ENCODE results near the gene AKAP3. TPM values are rescaled to one million over a fixed set of nuclear protein-coding genes. Genes with fewer than 3 reads are reported as not detected.

The AKAP3 gene
- total RNA-seq, 1 donor: 0.81 TPM

DNA sequence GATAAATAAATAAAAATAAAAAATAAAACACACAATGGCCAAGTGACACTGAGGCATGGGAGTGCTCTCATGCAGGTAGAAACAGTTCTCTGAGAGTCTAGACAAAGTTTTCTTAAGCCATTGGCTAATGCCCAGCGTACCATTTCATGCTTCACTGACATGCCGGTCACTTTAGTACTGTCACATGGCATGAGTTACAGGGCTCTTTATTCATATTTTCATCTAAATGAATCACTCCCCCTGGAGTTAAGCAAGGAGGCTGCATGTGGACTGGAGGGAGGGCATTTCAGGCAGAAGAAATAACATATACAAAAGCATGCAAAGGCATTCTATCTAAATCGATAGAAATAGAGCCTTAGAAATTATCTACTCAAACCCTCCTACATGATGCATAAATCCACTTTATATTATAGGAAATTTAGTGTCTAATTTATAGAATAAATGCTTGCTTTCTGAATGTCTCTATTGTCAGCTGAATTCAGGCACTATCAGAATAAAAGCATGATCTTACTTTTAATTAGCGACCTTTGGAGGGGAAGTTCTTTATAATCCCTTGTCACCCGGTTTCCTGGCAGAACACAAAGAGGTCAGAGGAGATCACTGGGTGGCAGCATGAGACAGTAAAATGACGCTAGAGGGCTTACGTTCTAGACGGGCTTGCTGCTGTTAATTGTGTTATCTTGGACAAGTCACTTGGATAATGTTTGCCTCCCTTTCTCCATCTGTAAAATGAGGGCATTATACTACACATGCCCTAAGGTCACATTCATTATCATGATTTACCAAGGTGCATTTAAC lies 69.3 kb downstream of the AKAP3 start:
- DNase-seq (ENCODE audit: low read depth): peak; percentile 23
- no peak overlapping the region for H3K4me3 ChIP-seq (ENCODE audit: low read depth, low read length)

DNA sequence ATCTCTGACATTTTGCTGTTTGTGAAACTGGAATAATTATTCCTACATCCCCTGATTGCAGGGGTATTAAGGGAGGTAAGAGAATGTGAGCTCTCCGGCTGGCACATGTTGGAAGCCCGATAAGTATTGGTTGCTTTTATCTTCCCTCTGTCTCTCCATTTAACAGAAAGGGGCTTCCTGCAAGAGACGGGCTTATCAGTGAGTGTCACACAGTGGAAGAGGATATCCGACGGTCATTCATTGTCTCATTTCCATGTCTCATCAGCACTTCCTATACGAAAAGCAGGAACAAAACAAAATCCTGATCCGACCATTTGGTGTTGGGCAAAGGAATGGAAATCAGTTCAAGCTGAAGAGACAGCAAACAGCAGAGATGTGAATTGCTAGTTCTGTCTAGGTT lies 76.2 kb downstream of the AKAP3 start:
- TF ChIP-seq, protein P1, sequence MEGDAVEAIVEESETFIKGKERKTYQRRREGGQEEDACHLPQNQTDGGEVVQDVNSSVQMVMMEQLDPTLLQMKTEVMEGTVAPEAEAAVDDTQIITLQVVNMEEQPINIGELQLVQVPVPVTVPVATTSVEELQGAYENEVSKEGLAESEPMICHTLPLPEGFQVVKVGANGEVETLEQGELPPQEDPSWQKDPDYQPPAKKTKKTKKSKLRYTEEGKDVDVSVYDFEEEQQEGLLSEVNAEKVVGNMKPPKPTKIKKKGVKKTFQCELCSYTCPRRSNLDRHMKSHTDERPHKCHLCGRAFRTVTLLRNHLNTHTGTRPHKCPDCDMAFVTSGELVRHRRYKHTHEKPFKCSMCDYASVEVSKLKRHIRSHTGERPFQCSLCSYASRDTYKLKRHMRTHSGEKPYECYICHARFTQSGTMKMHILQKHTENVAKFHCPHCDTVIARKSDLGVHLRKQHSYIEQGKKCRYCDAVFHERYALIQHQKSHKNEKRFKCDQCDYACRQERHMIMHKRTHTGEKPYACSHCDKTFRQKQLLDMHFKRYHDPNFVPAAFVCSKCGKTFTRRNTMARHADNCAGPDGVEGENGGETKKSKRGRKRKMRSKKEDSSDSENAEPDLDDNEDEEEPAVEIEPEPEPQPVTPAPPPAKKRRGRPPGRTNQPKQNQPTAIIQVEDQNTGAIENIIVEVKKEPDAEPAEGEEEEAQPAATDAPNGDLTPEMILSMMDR (IDR thresholded peaks at IDR 0.05; ENCODE audit: insufficient read depth, low read length): no peak
- DNase-seq (ENCODE audit: low read depth): no peak
- no peak overlapping the region for H3K4me3 ChIP-seq (ENCODE audit: low read depth, low read length)

More for the DNA sequence above, 69.3 kb downstream of the AKAP3 start:
- TF ChIP-seq, protein P1 (IDR thresholded peaks at IDR 0.05; ENCODE audit: insufficient read depth, low read length): peak; percentile 13

DNA sequence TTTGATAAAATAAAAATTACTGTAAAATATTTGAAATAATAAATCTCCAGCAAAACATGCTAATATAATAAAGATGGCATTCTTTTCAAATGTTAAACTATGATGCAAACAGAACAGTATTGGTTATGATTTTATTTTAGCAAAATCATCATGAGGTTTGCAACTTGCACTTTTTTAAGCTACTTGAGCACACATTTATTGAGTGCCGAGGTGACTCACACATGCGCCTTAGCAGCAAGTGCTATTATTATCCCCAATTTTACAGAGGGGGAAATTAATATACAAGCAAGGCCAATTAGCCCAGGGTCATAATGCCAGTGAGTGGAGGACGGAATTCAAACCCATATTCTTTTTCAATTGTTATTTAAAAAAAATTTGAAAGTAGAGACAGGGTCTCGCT lies 79.6 kb downstream of the AKAP3 start:
- TF ChIP-seq, protein P1 (IDR thresholded peaks at IDR 0.05; ENCODE audit: insufficient read depth, low read length): no peak
- no peak for DNase-seq (ENCODE audit: low read depth)
- H3K4me3 ChIP-seq (ENCODE audit: low read depth, low read length): no peak overlapping the region

- H3K4me3 ChIP-seq (ENCODE audit: low read depth, low read length): no peak overlapping the region
- DNase-seq (ENCODE audit: low read depth): no peak
- TF ChIP-seq, protein P1 (IDR thresholded peaks at IDR 0.05; ENCODE audit: insufficient read depth, low read length): no peak
Measured at GRCh38 chr12:4567073-4567881, 81.6 kb downstream of the AKAP3 start.

DNA sequence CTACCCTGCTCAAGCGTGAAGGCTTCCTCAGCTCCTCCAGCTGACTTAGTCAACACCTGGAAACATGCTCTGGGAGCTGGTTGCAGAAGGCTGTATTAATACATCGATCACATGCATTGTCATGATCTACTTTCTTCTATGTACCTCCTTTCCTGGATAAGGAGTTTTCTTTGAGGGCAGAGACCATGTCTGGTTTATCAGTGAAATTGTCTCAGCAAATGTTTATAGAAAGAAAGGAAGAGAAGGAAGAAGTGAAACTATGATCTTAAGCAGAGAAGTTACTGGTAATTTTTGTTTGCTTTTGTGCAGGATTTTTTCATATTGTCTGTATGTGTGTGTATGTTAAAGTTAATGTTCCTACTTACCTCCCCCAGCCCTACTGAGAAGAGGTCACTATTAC lies 82.4 kb downstream of the AKAP3 start:
- TF ChIP-seq, protein P1 (IDR thresholded peaks at IDR 0.05; ENCODE audit: insufficient read depth, low read length): no peak
- no peak for DNase-seq (ENCODE audit: low read depth)

More for the DNA sequence above, 82.4 kb downstream of the AKAP3 start:
- no peak overlapping the region for H3K4me3 ChIP-seq (ENCODE audit: low read depth, low read length)

Other genes starting within 250 kb of the AKAP3 start
- not detected in 2 replicates for gene FGF6, start 203.2 kb downstream of the AKAP3 start, total RNA-seq (ENCODE audit: low replicate concordance)
- 2.9 and 35.2 TPM in 2 replicates for gene RAD51AP1, start 110.2 kb downstream of the AKAP3 start, total RNA-seq (ENCODE audit: low replicate concordance)
- 12.8 and 34.2 TPM in 2 replicates for gene DYRK4, start 86.8 kb downstream of the AKAP3 start, total RNA-seq (ENCODE audit: low replicate concordance)
- gene NDUFA9, start 63 bp upstream of the AKAP3 start, total RNA-seq (ENCODE audit: low replicate concordance): 57.7 and 80.9 TPM in 2 replicates
- gene GALNT8, start 71.3 kb upstream of the AKAP3 start, total RNA-seq (ENCODE audit: low replicate concordance): 0.90 TPM in 1 of 2 replicates, not detected in the other